GM23248 (cell line): ENCODE data around the gene GABBR2.

Experiments used
- EZH2 ChIP-seq: fragments of 200-600 bp; sonication (generic); IDR thresholded peaks from 2 replicates; pipeline ENCODE4 v1.6.1; 2018; ENCODE audit warnings: antibody characterized with exemption, mild to moderate bottlenecking; ENCODE audit not compliant: insufficient read depth, poor library complexity, severe bottlenecking
- EZH2phosphoT487 ChIP-seq: fragments of 200-600 bp; sonication (generic); IDR thresholded peaks from 2 replicates; pipeline ENCODE4 v1.6.1; 2018; ENCODE audit warnings: antibody characterized with exemption, moderate library complexity, mild to moderate bottlenecking, low read depth; ENCODE audit not compliant: insufficient read depth

- TF ChIP-seq EZH2phosphoT487 (no peak), EZH2 (no peak)
Measured at GRCh38 chr9:98637381-98637780, 71.4 kb downstream of the GABBR2 start.
